Hepatocyte (in vitro differentiated cells): ENCODE measurements around the gene GUCA1C. TPM values are rescaled to one million over a fixed set of nuclear protein-coding genes. Genes with fewer than 3 reads are reported as not detected.

Experiments
- DNase-seq: peaks from one replicate; pipeline ENCODE4 v3.0.0-alpha.2; 2016; ENCODE audit warnings: low spot score
- H2AFZ ChIP-seq: fragments of 200-600 bp; sonication (generic); 2 replicates; pipeline ENCODE4 v1.6.0; 2016; ENCODE audit warnings: antibody characterized with exemption, mild to moderate bottlenecking
- H3K27ac ChIP-seq: fragments of 200-600 bp; sonication (generic); 2 replicates; pipeline ENCODE4 v1.5.1; 2016; ENCODE audit warnings: mild to moderate bottlenecking
- H3K27me3 ChIP-seq: fragments of 200-600 bp; sonication (generic); 2 replicates; pipeline ENCODE4 v1.6.1; 2016
- H3K36me3 ChIP-seq: fragments of 200-600 bp; sonication (generic); replicated peaks from 2 replicates; pipeline ENCODE4 v1.5.1; 2016; ENCODE audit warnings: low read depth; ENCODE audit not compliant: insufficient read depth
- H3K4me1 ChIP-seq: fragments of 200-600 bp; sonication (generic); 2 replicates; pipeline ENCODE4 v1.5.1; 2016; ENCODE audit warnings: mild to moderate bottlenecking, moderate library complexity; ENCODE audit not compliant: insufficient read depth
- H3K4me2 ChIP-seq: fragments of 200-600 bp; sonication (generic); 2 replicates; pipeline ENCODE4 v1.6.0; 2016
- H3K4me3 ChIP-seq: fragments of 200-600 bp; sonication (generic); 2 replicates; pipeline ENCODE4 v1.5.1; 2016; ENCODE audit warnings: mild to moderate bottlenecking
- H3K79me2 ChIP-seq: fragments of 200-600 bp; sonication (generic); 2 replicates; pipeline ENCODE4 v1.6.0; 2017; ENCODE audit warnings: mild to moderate bottlenecking
- H3K9me2 ChIP-seq: fragments of 200-600 bp; sonication (generic); replicated peaks from 2 replicates; pipeline ENCODE4 v1.6.0; 2017; ENCODE audit warnings: mild to moderate bottlenecking; ENCODE audit not compliant: insufficient read depth
- H3K9me3 ChIP-seq: fragments of 200-600 bp; sonication (generic); 2 replicates; pipeline ENCODE4 v1.5.1; 2016; ENCODE audit warnings: low read depth, mild to moderate bottlenecking
- H4K20me1 ChIP-seq: fragments of 200-600 bp; sonication (generic); 2 replicates; pipeline ENCODE4 v1.6.0; 2016; ENCODE audit warnings: mild to moderate bottlenecking; ENCODE audit not compliant: insufficient read depth, poor library complexity, severe bottlenecking
- EZH2 ChIP-seq: fragments of 200-600 bp; sonication (generic); IDR thresholded peaks from 2 replicates; pipeline ENCODE4 v1.6.1; 2016; ENCODE audit warnings: antibody characterized with exemption, mild to moderate bottlenecking, borderline replicate concordance
- EZH2phosphoT487 ChIP-seq: fragments of 200-600 bp; sonication (generic); IDR thresholded peaks from one replicate; pipeline ENCODE4 v1.6.1; 2018; ENCODE audit warnings: antibody characterized with exemption, mild to moderate bottlenecking, low read depth, moderate library complexity; ENCODE audit not compliant: unreplicated experiment, severe bottlenecking
- WGBS: methylation state at CpG from one replicate; pipeline ENCODE4 v1.1.6; 2016; ENCODE audit warnings: low lambda C conversion rate; ENCODE audit errors: missing lambda C conversion rate; 5-methylcytosine and 5-hydroxymethylcytosine counted together
- polyA plus RNA-seq: library from polyadenylated mRNA; unstranded; fragments of >200 nt; fragmentation: Nextera tagmentation; extraction: Ambion mirVana; gene quantifications from 2 replicates; pipeline ENCODE4 v1.2.1, GENCODE V29; 2016
- total RNA-seq: library from RNA; depleted of rRNA; stranded (reverse); fragments of >200 nt; gene quantifications from 2 replicates; pipeline ENCODE4 v1.2.3, GENCODE V29; 2014
- TF ChIP-seq, protein P1 (sequence below): fragments of 200-600 bp; sonication (generic); IDR thresholded peaks from 2 replicates; pipeline ENCODE4 v1.5.1; 2016; ENCODE audit warnings: antibody characterized with exemption, mild to moderate bottlenecking; ENCODE audit not compliant: poor library complexity

Gene GUCA1C
- total and polyA plus RNA-seq, 2 experiments from 2014 or later: not detected

DNA sequence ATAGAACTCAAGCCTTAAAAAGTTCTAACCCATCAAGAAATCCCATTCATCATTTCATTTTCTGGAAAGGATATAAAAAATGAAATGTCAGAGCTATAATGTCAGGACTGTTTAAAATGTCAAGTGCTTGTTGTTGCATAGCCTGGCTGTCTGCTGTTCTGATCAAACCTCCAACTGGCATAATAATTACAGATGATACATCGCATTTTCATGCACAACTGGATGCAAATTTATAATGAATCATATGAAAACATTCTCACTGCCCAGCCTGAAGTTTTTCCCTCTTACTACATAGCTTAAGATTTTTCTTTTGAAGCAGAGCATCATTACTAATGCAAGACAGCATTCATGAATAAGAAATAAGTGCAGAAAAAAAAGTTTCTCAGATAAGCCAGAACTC, 46.5 kb downstream of the GUCA1C start:
- no peaks in the 10 kb centered on the region for H3K79me2 ChIP-seq
- H3K9me2 ChIP-seq: no peaks in the 10 kb centered on the region
- H3K27ac ChIP-seq: no peak overlapping the region
- no peak overlapping the region for H2AFZ ChIP-seq
- H3K4me1 ChIP-seq: no peaks in the 10 kb centered on the region
- H3K36me3 ChIP-seq: no peaks in the 10 kb centered on the region
- DNase-seq: no peak
- no peaks in the 10 kb centered on the region for H4K20me1 ChIP-seq
- H3K4me2 ChIP-seq: no peak overlapping the region
- TF ChIP-seq EZH2phosphoT487 (no peak), EZH2 (no peak)
- TF ChIP-seq, protein P1, sequence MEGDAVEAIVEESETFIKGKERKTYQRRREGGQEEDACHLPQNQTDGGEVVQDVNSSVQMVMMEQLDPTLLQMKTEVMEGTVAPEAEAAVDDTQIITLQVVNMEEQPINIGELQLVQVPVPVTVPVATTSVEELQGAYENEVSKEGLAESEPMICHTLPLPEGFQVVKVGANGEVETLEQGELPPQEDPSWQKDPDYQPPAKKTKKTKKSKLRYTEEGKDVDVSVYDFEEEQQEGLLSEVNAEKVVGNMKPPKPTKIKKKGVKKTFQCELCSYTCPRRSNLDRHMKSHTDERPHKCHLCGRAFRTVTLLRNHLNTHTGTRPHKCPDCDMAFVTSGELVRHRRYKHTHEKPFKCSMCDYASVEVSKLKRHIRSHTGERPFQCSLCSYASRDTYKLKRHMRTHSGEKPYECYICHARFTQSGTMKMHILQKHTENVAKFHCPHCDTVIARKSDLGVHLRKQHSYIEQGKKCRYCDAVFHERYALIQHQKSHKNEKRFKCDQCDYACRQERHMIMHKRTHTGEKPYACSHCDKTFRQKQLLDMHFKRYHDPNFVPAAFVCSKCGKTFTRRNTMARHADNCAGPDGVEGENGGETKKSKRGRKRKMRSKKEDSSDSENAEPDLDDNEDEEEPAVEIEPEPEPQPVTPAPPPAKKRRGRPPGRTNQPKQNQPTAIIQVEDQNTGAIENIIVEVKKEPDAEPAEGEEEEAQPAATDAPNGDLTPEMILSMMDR: no peak
- no peak overlapping the region for H3K4me3 ChIP-seq
- H3K9me3 ChIP-seq: no peaks in the 10 kb centered on the region
- H3K27me3 ChIP-seq: peaks cover 6% of the 10 kb centered on the region
- WGBS: 94% methylated on average over 1 of the region's 1 CpG

DNA sequence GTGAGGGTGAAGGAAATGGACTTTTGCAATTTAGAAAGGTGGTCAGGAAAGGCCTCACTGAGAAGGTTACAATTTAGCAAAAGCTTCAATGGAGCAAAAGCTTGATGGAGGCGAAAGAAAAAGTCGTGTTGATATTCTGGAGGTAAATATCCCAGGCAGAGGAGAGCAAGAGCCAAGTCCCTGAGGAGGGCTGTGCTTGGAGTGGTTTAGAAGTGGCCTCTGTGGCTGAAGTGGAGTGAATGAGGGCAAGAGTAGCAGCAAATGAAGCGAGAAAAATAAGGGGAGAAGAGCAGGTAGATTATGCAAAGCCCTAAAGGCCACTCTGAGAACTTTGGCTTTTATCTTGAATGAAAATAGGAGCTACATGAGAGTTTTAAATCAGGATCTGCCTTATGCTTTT, 54.1 kb downstream of the GUCA1C start:
- H3K27me3 ChIP-seq: no peaks in the 10 kb centered on the region
- WGBS: 81% methylated on average over 3 of the region's 3 CpGs
- H4K20me1 ChIP-seq: no peaks in the 10 kb centered on the region
- H3K36me3 ChIP-seq: no peaks in the 10 kb centered on the region
- TF ChIP-seq EZH2 (no peak), EZH2phosphoT487 (no peak)
- TF ChIP-seq, protein P1: no peak
- H3K79me2 ChIP-seq: no peaks in the 10 kb centered on the region
- H3K4me1 ChIP-seq: no peaks in the 10 kb centered on the region
- H3K9me2 ChIP-seq: no peaks in the 10 kb centered on the region
- DNase-seq: no peak
- no peak overlapping the region for H3K4me3 ChIP-seq
- no peak overlapping the region for H2AFZ ChIP-seq
- H3K27ac ChIP-seq: no peak overlapping the region
- H3K9me3 ChIP-seq: no peaks in the 10 kb centered on the region
- H3K4me2 ChIP-seq: no peak overlapping the region

DNA sequence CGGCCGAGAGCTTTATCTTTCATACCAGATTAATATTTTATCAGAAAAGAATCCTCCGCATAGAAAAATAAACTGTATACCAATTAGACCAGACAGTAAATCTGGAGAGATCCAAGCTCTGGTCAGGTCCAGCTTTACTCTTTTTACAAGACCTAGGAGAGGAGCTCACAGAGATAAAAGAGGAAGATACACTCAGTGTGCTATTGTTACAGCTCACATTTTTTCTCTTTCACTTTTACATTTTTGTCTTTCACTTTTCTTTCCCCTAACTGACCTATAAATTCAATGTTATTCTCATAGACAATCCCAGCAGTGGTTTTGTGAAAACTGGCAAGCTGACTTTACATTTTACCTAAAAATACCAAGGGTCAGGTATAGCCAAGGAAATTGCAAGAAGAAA, 55.8 kb downstream of the GUCA1C start:
- H3K36me3 ChIP-seq: no peaks in the 10 kb centered on the region
- WGBS: 79% methylated on average over 3 of the region's 3 CpGs
- no peak overlapping the region for H3K4me2 ChIP-seq
- H4K20me1 ChIP-seq: no peaks in the 10 kb centered on the region
- TF ChIP-seq, protein P1: no peak
- TF ChIP-seq EZH2phosphoT487 (no peak), EZH2 (no peak)
- H3K9me3 ChIP-seq: no peaks in the 10 kb centered on the region
- DNase-seq: no peak
- H3K79me2 ChIP-seq: no peaks in the 10 kb centered on the region
- H3K27ac ChIP-seq: no peak overlapping the region
- H3K4me3 ChIP-seq: no peak overlapping the region
- no peak overlapping the region for H2AFZ ChIP-seq
- H3K27me3 ChIP-seq: no peaks in the 10 kb centered on the region
- no peaks in the 10 kb centered on the region for H3K9me2 ChIP-seq
- H3K4me1 ChIP-seq: no peaks in the 10 kb centered on the region

DNA sequence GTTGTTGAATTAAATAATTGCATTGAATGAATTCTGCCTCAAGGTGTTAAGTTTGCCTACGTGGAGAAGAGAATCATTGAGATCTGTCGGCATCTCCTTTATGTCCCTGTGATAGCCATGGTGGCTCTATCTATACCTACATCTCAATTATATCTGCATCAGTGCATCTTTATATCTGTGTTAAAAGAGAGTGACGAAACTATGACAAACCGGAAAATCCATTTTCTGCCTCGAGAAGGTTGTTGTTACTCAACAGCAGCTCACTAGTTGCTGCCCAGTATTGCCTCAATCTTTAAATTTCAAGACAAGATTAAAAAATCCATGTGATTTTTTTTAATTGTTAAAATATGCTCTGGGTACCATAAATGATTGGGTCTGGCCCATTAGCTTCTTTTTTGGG, 58.7 kb downstream of the GUCA1C start:
- no peaks in the 10 kb centered on the region for H3K4me1 ChIP-seq
- no peak overlapping the region for H2AFZ ChIP-seq
- no peaks in the 10 kb centered on the region for H3K9me2 ChIP-seq
- H3K4me3 ChIP-seq: no peak overlapping the region
- no peak overlapping the region for H3K4me2 ChIP-seq
- TF ChIP-seq EZH2: no peak
- TF ChIP-seq, protein P1: no peak
- no peaks in the 10 kb centered on the region for H3K27me3 ChIP-seq
- no peaks in the 10 kb centered on the region for H3K36me3 ChIP-seq
- H4K20me1 ChIP-seq: no peaks in the 10 kb centered on the region
- no peak for DNase-seq
- no peaks in the 10 kb centered on the region for H3K9me3 ChIP-seq
- 89% methylated on average over 5 of the region's 5 CpGs for WGBS
- no peak overlapping the region for H3K27ac ChIP-seq
- no peaks in the 10 kb centered on the region for H3K79me2 ChIP-seq
